Activated T-cell treated with anti-CD3 and anti-CD28 coated beads, Interleukin-2, amount 50 U/mL, for 48 hours (primary cell): ENCODE results near the gene ALPP.
"Not testable (repeated sequence)": the region's sequence is repeated elsewhere in the genome, so short reads cannot be mapped to it uniquely, and the experiment has no call there.

Experiments
- DNase-seq, 2 experiments: peaks; one replicate each; pipeline ENCODE4 v3.0.0-alpha.2; 2020

Gene ALPP

DNA sequence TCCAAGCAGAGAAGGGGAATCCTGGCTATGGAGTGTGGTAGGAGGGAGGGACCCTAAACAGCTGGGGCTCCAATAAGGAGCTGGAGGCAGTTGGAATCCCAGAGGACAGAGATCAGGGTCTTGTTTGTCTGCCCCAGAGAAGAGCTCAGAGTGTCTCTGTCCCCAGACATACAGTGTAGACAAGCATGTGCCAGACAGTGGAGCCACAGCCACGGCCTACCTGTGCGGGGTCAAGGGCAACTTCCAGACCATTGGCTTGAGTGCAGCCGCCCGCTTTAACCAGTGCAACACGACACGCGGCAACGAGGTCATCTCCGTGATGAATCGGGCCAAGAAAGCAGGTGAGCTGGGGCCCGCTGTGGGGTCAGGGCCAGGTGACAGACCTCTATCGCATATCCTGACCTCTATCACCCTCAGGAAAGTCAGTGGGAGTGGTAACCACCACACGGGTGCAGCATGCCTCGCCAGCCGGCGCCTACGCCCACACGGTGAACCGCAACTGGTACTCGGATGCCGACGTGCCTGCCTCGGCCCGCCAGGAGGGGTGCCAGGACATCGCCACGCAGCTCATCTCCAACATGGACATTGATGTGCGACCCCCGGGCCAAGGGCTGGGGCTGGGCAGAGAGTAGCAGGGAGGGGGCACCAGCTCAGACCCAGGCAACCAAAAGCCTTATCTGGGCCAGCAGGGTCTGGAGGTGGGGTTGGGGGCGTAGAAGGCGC, 29.0 kb downstream of the ALPP start:
- not testable (repeated sequence) for DNase-seq

DNA sequence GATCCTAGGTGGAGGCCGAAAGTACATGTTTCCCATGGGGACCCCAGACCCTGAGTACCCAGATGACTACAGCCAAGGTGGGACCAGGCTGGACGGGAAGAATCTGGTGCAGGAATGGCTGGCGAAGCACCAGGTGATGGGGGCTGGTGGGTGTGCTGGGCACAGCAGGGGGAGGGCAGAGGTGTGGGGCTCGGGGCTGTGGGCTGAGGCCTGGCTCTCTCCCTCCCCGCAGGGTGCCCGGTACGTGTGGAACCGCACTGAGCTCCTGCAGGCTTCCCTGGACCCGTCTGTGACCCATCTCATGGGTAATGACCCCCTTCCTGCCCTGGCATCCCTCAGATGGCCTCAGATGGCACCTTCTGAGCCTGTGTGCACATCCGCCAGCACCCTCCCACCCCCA, 29.7 kb downstream of the ALPP start:
- not testable (repeated sequence) for DNase-seq

DNA sequence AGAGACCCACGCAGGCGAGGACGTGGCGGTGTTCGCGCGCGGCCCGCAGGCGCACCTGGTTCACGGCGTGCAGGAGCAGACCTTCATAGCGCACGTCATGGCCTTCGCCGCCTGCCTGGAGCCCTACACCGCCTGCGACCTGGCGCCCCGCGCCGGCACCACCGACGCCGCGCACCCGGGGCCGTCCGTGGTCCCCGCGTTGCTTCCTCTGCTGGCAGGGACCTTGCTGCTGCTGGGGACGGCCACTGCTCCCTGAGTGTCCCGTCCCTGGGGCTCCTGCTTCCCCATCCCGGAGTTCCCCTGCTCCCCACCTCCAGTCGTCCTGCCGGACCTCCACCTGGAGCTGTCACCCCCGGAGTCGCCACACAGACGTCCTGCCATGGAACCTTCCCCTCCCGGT, 31.1 kb downstream of the ALPP start:
- not testable (repeated sequence) for DNase-seq

DNA sequence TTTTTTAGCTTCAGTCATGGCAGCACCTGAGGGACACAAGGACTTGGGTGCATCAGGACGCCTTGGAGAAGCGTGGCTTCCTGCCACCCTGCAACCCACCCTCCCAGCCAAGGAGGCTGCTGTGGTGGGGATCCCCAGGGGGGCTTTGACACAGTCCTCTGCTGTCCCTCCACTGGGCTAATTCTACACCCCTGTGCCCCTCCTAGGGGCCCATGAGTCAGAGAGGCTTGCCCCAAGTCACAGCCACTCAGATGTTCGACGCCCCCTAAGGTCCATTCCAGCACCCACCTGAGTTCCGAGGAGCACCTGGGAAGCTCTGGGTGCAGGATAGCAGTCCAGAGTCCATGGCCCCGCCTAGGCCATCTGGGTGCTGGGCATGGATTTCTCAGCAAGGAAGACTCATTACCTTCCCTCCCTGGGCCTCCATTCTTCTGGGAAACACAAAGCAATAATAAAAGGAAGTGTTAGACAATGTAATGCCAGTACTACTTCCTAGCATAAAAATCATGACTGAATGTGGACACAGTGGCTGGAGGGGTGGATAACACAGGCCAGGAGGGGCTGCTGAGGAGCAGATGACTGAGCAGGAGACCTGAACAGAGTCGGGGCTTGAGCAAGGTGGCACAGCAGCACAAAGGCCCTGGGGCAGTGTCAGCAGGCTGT, 31.8 kb downstream of the ALPP start:
- DNase-seq, result no peak

DNA sequence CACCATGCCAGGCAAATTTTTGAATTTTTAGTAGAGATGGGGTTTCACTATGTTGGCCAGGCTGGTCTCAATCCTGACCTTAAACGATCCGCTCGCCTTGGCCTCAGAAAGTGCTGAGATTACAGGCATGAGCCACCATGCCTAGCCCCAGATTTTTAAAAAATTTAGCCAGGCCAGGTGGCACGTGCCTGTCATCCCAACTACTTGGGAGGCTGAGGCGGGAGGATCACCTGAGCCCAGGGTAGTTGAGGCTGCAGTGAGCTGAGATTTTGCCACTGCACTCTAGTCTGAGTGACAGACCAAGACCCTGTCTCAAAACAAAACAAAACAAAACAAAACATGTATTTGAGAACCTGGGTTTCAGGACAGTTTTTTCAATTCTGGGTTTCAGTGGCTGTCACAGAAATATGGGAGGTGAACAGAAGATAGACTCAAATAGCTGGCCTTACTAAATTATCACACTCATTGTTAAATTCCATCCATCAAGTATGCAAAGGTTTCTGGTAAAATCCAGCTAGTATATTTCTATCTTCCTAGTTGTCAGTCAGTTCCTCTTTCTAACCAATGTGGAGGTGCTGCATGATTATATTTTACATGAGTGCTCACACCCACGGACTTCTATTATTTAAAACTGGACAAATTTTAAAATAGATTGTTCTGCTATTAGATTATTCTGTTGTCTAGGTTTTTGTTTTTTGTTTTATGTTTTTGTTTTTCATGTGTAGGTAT, 33.5 kb downstream of the ALPP start:
- DNase-seq, result no peak

DNA sequence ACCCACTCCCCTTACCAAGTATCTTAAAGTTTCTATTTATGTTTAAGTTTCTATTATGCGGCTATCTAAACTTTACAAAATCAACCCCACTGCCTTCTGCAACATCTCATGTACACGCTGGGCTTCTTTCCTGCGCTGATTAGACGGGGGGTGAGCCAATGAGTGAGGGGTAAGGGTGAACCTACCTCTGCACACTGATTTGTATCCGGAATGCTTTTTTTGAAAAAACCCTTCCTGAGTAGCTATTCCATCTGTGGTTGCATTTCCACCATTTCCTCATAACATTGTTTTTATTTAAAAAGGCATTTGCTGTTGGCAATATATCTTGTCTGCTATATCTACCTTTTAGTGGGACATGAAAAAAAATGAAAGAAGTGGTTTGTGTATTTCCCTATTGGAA, 34.4 kb downstream of the ALPP start:
- DNase-seq, result no peak

DNA sequence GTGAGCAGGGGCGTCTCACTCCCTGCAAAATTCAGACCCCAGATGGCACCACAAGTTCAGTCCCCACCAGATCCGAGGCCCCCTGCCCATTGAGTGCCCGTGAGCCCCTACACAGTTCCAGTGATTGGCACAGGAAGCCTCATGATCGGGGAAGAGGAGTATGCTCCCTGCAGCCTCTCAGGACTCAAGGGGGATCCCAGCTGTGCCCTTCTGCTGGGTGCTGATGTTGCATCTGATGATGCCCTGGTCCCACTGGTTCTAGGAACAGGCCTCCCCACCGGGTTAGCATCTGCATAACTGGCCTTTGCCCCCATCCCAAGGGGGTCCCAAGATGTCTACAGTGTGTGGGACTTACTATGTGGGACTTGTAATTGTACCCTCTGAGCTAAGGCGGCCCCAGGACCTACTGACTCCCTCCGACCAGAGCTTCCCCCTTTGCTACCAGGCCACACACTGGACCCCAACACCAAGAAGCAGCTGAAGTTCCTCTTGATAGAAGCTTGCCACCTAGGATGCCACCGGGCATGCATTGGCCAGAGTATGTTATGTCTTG, 36.7 kb downstream of the ALPP start:
- DNase-seq, result no peak

DNA sequence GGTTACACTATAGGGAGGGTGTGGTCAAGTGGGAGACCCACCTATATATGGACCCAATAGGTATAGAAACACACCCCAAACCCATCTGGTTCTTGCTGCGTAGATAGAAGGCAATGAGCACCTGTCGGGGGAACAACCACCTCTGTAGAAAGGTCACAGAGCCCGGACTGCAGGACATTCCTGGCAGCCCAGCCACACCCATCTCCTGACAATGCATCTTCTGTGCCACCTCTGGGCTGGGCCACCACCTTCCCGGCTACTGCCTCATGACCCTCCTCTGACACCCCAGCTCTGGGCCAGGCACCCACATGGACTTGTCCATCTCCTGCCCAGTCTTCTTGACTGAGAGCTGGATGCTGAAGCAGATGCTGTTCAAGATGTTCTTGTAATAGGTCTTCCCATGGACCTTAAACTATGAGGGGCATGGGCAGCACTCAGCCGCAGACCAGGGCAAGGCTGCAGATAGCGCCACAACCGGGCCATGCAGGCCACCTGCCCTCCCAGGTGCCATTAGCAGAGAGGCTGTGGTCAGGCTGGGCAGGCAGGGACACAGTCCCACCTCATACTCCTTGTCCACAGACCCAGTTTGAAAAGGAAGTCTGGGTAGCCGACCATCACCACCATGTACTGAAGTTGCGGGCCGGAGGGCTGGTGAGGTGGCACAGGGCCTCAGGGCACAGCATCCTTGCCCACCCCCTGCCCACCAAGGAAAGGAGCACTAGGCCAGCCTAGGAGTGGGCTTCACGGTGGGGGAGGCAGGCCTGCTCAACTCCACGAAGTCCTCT, 37.4 kb downstream of the ALPP start:
- DNase-seq, result no peak

DNA sequence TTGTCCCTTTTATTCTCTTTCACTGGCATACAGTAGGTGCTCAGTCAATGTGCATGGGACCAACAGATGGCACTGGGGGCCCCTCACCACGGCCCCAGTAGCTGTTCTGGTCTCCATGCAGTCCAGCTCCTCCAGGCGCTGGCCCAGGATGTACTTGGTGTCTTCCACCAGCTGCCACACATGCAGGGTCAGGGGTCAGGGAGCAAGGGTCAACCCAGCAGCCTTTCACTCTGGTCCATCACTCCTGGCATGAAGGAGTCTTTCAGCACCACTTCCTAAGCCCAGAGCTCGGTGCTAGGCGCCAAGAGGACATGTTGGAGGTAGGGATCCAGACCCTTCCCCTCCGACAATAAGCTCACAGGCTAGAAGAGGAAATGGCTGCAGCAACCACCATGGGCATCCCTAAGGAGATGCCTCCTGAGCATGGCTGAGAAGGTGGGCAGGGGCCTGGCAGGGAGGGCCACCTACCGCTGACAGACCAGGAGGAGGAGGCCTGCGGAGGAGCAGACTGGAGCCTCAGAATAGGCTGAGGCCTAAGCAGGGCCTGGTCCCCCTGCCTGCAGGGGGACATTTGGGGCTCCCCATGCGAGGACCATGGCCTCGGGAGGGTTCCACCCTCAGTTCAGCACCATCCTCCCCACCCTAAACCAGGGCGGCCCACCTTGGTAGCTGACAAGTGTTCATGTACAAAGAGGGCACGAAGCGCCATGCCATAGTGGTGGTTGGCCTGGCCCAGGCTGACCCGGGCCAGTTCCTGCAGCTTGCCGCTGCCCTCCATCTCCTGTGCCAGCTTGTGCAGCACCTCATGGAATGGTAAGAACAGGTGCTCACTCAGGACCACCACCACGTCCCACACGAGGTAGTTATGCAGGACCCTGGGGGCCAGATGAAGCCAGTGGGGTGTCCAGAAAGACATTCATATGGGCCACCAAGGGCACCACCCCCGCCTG, 38.2 kb downstream of the ALPP start:
- DNase-seq, result no peak

DNA sequence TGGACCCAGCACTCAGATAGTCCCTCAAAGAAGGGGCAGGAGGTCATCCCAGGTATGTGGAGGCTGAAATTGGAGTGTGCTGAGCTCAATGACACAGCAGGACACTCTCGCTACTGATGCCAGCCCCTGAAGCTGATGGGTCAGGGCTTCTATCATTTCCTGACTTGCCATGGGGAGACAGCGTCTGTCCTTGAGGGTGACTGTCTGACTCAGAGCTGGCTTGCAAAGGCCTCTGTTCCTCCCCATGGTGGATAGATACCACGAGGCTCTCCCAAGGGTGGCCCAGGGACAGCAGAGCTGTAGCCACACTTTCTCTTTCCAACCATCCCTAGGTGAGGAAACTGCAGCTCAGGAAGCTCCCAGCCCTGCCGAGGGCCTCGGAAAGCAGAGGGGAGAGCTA, 38.9 kb downstream of the ALPP start:
- no peak for DNase-seq

DNA sequence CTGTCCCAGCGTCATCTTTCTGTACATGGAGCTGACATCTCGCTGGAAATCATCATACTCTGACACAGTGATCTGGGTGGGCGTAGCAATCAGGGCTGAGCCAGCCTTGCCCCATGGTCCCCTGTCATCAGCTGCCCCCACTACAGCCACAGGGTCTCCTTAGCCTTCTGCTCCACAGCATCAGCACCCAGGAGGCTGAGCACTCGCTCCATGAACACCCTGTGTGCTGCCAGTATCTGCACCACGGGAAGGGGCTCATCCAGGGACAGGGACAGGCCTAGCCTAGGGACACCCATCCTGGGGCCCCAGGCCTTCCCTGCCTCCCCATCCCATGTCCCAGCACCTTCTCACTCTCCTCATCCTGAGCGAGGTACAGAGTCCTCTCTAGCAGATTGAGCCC, 39.5 kb downstream of the ALPP start:
- no peak for DNase-seq

DNA sequence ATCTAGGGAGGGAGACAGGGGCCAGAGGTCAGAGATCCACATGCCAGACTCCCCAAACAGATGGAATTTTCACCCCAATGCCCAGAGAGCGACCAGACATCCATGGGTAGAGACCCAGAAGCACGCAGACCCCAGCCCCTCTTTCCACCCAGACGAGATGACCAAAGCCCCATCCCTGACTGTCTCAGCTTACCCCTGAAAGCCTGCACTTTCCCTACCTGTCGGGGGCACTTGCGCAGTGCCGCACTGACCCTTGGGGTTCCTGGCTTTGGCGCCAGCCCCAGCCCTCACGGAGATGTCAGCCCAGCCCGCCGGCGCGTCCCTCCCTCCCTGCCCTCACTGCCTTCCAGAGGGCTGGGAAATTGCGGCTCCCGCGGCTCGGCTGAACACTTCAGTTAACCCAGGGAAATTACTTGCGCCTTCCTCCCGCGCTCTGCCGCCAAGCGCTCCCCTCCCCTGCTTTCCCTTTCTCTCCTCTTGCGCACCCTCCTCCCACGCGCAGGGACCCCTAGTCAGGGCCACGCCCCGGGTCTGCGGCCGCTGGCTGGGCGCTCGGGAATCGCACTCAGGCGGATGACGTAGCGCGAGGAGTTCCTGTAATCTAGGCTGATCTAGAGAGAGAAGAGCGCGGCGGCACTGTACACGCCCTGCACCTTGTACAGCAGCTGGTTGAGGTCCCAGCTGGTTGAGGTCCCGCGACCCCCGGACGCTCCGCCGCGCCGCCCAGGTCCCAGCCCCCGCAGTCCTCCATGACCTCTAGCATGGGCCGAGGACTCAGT, 40.1 kb downstream of the ALPP start:
- peak; percentile 40 to 42 for DNase-seq

DNA sequence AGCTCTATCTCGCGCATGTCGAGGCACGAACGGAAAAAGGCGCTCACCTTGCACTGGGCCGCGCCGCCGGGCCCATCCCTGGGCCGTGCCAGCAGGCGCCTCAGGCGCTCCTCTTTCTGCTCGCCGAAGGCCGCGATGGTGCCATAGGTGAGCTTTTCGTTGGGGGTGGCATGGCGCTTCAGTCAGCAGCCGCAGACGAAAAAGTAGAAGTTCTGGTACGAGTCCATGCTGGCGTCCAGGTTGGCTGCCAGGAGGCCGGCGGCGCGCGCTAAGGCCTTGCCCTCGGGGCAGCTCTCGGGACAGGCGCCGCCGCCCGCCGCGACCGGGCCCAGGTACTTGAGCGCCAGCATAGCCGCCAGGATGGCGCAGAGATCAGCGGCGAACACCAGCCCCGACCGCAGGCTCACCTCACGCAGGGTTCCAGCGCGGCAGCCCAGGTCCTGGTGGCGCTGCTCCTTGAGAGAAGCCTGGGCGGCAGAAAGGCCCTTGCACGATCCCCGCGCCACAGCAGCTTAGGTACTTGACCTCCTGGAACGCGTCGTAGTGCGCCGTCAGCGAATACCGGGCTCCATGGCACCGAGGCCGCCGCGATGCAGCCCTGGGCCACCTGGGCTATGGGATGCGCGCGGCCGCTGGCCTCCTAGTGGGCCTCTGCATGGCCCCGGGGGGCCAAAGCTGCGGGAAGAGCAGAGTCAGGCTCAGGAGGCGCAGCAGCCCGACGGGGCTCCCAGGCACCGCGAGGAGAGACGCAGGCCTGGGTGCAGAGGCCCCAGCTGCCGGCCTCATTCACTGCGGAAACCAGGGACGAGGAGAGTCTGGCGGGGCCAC, 40.9 kb downstream of the ALPP start:
- DNase-seq, result peak in 1 of 2 experiments; percentile 38

DNA sequence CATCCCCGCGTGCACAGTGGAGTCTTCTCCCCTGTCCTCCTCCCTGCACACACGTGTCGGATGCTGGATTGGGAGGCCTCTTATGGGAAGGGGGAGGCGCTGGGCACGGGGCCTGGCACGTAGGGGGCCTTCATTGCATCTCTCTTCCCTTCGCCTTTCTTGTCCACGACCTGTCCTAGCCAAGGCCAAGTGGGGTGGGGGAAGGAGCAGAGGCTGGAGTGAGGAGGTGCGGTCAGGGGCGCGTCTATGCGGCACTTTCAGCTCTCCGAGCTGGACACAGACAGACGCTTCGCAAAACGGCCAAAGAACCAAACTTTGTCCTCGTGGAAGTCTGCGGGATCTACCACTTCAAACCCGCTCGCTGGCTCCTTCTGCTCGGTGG, 41.5 kb downstream of the ALPP start:
- no peak for DNase-seq

DNA sequence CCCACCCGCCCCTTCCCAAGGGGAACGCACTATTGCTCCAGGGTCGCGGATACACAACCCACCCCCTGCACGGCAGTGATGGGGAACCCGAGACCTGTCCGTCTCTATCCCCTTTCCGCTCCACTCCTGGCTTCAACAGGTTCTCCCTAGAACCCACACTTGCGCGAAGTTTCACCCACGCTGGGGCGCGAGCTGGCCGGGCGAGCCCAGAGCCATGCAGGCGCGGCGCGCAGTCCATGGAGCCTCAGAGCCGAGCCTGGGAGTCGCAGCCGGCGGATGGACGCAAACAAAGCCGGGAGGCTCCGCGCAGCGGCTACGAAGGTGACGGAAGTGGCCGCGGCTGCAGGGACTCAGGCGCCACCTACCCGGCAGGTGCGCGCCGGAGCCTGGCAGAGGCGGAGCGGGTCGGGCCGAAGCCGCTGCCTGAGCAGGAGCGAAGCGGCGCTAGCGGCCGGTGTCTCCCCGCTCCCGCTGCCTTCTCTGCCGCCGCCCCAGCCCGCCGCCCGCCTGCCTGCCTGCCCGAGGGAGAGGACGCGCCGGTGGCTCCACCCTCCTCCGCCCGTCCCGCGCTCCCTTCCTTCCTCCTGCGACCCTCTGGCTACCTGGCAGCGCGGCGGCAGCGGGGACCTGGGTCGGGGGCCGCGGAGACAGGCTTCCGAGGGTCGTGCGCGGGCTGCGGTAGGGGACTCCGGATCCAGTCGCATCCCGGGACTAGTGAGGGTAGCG, 42.1 kb downstream of the ALPP start:
- peak; percentile 51 to 63 for DNase-seq

DNA sequence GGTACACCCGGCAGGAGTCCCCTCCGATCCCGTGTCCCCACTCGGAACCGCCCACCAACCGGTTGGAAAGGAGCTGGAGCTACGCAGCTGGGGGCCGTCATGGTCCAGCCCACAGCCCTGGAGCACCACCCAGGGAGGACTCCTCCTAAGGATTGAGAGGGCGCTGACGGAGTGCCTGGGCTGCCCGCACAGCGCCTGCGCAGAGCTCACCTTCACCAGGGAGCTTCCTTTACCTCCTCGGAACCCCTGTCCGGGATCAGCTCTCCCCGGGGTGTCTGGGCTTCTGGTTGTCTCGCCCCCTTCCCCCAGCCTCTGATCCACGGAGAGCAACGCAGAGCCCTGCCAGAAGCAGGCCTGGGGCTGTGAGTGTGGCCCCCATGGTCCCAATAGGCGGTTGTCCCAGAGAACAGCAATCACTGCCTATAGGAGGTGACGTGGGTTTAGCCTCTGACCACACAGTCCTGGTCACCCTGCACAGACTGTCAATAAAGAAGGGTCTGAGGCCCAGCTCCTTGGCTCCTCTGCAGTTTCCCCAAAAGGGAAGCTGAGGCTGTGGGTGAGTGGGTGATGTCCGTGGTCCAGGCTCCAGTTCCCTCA, 42.7 kb downstream of the ALPP start:
- no peak for DNase-seq

DNA sequence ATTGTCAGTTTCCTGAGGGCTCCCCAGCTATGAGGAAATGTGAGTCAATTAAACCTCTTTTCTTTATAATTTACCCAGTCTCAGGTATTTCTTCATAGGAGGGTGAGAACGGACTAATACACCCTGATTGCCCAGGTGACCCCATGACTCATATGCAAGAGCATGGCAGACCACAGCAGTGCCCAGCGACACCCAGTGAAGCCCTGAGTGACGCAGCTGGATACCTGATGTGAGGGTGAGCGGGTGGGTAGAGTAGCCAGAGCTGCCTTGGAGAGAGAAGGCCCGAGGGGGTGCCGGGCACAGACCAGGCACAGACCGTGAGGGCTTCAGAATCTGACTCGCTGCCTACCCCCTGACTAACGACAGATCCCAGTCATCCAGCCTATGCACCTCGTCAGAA, 43.5 kb downstream of the ALPP start:
- no peak for DNase-seq

DNA sequence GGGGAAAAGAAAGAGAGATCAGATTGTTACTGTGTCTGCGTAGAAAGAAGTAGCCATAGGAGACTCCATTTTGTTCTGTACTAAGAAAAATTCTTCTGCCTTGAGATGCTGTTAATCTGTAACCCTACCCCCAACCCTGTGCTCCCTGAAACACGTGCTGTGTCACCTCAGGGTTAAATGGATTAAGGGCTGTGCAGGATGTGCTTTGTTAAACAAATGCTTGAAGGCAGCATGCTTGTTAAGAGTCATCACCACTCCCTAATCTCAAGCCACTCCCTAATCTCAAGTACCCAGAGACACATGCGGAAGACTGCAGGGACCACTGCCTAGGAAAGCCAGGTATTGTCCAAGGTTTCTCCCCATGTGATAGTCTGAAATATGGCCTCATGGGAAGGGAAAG, 44.4 kb downstream of the ALPP start:
- not testable (repeated sequence) for DNase-seq

DNA sequence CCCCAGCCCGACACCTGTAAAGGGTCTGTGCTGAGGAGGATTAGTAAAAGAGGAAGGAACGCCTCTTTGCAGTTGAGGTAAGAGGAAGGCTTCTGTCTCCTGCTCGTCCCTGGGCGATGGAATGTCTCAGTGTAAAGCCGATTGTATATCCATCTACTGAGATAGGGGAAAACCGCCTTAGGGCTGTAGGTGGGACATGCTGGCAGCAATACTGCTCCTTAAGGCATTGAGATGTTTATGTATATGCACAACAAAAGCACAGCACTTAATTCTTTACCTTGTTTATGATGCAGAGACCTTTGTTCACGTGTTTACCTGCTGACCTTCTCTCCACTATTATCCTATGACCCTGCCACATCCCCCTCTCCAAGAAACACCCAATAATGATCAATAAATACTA, 44.9 kb downstream of the ALPP start:
- DNase-seq, result not testable (repeated sequence)
